HG03066 (cell line): ENCODE results near the gene LAMA5.
"Not testable (repeated sequence)": the region's sequence is repeated elsewhere in the genome, so short reads cannot be mapped to it uniquely, and the experiment has no call there.

Source experiments
- ATAC-seq: cut with Tn5 transposase; IDR thresholded peaks from one replicate; pipeline ENCODE4 v1.9.1; 2021; ENCODE audit warnings: low read depth; ENCODE audit not compliant: unreplicated experiment

LAMA5 gene

DNA sequence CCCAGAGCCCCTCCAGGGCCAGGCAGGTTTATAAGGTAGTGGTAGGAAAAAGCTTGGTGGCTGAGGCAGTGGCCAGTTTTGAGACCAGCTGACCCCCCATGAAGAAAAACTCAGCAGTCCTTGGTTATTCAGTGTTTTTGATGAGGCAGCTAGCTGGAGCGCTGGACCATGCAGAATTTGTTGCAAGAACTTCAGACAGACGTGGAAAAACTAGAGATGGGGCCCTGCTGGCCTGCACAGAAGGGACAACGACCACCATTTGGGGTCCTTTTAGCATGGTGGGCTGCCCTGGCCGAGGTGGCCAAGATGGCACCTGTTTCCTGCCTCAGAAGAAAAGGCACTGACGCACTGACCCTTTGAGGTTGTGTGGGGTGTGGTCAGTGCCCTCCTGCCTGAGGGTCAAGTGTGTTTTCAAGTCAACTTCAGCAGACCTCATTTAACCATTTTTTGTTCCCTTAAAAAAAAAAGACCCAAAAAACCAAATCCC, 22.5 kb upstream of the LAMA5 start:
- no peak for ATAC-seq

DNA sequence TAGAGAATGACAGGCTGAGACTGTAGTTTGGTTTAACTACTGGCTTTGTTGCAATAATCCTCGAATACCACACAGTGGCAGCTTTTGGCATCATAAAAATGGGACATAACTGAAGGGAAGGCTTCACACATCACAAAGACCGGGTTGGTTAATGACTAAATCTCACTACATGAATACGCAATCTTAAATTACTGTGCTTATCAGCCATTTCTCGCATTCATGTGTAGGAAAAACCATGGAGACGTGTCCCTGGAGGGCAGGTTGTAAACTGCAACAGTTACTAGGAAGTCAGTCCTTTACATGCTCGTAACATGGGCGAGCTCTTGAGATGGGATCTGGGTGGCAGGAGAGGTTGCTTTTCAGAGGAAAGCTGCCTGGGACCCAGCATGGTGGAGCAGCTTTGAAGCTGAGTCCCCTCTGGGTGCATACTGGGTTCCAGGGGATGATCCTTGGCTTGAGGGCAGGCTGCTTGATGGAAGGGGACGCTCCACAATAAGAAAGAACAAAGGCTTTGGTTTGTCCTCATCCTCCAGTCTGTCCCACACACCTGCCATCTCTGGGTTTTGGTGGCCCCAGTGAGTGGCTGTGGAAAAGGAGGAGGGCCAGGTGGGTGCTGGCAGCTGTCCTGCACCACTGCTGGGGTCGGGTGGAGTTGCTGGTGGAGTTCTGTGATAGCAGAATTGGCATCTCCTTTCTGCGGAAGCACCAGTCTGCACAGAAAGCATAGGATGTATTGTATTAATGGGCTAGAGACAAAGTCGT, 21.9 kb upstream of the LAMA5 start:
- ATAC-seq: no peak

DNA sequence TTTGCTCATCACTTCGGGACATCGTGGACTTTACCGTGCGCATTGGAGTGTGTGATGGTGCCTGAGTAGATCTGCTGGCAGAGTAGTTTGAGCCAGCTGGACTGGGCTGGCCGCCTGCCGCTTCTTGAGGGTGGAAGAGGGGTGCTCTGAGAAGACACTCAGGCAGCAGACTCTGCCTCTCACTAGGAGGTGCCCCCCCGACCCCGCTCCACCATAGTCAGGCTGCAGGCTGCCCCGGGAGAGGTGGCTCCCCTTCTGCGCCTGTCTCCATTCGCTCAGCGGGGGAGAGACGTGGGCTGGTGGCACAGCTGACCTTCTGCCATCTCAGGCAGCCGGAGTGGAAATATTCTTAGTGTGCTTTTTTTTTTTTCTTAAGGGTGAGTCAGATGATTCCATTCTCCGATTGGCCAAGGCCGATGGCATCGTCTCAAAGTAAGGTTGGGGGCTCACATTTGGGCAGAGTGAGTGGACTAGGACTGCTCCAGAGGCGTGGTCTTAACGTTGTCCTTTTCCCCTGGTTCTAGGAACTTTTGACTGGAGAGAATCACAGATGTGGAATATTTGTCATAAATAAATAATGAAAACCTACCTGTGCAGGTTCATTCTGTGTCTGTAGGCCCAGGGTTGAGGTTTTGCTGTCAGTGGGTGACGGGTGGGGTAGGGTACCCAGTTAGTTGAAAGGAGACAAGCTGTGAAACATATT, 21.0 kb upstream of the LAMA5 start:
- ATAC-seq: no peak

DNA sequence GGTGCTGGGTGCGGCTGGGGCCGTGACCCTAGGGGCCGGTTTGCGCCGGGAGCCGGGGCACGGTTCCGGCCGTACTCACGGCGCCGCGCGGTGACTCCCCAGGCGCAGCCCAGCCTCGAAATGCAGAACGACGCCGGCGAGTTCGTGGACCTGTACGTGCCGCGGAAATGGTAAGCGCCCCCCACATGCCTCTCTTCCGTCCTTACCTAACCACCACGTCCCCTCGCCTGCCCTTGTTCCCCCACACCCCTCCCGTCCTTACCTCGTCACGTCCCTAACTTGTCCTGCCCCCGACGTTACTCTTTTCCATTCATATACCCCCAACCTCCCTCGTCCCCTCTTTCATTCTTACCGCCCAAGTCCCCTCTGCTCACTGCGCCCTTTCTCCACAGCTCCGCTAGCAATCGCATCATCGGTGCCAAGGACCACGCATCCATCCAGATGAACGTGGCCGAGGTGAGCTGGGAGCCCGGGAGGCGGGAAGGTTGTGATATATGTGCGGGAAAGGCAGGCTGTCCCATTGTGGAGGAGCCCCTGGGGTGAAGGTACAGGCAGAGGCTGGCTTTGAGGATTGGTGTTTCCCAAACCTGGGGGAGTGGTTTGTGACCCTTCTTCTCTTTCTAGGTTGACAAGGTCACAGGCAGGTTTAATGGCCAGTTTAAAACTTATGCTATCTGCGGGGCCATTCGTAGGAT, 20.3 kb upstream of the LAMA5 start:
- no peak for ATAC-seq

DNA sequence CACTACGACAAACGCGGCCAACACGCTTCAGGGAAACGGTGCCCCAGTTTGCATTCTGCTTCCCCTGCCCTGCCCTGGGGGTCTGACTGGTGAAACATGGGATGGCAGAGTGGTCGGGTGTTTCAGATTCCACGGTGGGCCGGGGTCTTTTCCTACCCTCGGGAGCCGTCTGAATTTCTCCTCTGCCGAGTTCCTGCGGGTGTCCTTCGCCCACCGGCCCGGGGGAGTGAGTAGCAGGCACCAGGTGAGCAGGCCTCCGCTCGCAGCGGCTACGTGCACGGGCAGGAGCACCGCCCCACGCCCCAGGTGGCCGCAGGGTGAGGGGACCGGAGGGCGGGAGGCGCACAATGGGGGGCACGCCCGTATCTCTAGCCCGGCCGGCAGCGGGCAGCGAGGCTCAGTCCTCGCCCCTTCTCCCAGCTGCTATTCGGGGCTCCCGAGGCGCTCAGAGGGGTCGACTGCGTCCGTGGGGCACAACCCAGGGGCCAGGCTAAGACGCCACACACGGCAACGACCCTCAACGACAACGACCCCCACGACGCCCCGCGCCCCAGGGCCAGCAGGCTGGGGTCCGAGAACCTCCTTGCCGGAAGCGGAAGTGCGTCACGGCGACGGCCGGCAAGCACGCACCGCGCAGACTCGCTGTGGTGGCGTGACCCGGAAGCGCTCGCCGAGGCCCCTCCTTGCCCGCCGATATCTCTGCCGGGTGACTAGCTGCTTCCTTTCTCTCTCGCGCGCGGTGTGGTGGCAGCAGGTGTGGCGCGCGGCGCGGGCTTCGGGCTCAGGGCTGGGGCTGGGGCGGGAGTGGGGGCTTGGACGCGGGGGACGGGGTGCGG, 19.5 kb upstream of the LAMA5 start, which contains the start of gene RPS21:
TSS of gene RPS21 (plus strand) at position 721 of the 836 bp plus-strand sequence. CDS start 236 bp downstream, outside the sequence.
- ATAC-seq: peak; percentile 84

DNA sequence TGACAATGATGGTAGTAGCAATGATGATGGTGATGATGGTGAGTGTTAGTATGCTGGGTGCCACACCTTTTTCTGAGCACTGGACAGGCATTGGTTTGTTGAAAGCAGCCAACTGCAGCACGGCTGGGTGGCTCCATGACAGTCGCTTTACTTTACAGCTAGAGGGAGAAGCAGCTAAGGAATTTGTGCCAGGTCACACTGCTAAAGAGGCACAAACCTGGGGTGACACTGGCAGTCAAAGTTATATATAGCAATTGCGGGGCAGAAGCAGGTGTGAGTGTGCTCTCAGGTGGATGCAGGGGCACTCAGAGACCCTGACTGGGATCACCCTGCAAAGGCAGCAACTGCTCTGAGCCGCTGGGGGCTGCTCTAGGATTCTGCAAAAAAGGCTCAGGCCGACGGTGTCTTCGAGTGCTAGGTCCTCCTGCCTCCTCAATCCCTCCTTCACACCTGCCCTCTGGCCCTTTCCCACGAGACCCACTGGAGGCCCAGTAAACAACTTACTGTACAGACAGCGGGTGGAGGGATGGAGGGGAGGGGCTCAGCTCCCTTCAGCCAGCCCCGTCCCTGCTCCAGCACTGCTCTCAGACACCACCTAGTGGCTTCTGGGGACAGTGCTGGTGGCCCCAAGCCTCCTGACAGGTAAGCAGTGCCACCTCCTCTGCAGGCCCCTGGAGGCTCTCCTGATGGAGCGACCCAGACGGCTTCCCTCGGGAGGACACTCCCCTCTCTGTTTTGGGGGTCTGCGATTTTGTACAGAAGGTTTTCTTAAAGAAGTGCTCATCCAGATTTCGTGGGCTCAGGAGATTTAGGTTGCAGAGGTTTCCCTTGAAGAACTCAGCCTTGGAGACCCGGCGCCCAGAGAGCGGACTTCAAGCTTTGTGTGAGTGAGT, 15.4 kb upstream of the LAMA5 start:
- peak; percentile 47 for ATAC-seq

DNA sequence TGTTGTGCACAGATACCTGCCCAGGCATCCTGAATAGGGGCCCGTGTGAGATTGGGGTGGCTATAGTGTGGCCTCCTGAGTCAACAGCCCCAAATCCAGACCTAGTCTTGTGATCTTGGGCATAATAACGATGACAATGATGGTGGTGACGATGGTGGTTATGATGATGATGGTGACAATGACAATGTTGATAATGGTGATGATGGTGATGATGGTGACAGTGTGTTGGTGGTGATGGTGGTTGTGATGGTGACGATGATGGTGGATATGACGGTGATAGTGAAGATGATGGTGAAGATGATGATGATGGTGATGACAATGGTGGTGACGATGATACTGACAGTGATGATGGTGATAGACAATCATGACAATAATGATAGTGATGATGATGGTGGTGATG, 14.7 kb upstream of the LAMA5 start:
- no peak for ATAC-seq

DNA sequence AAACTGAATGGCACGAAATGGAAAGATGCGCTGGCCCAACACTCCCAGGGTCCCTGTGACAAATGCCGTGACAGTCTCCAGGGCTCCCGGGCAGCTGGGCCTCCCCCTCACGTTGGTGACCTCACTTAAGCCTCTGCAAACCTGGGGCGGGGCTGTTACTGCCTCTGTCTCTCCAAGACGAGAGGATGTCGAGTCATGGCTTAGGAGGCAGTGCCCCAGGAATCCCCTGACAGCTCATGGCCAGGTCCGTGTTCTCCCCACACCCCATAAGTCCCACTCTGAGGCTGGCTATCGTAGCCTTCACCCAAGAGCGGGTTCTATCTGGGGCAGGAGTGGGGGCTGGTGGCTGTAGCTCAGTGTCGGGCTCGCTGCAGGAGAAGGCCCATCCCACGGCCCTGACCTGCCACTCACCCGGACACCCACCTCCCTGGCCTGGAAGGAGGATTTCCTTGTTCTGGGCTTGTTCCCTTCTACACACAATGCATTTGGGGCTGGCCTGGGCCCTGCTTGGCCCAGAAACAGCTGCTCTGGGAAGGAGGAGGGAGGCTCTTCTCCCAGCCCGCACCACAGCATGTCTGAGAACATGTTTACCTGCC, 14.2 kb upstream of the LAMA5 start:
- ATAC-seq: no peak

DNA sequence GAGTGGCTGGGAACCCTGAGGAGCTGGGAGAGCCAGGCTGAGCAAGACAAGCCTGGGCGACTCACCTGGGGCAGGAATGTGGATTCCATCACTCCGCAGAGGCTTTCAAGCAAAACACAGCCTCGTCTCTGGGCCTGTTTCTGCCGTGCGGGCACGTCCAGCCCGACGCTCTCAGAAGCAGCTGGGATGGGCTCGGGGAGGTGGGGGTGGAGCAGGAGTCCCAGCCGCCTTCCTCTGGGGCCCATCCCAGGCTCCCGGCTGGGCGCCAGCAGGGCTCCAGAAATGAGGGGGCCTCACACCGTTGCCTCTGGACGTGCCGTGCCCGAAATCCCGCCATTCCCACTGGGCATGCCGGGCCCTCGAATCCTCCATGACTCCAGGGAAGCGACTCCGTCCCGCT, 11.1 kb upstream of the LAMA5 start:
- ATAC-seq: no peak

DNA sequence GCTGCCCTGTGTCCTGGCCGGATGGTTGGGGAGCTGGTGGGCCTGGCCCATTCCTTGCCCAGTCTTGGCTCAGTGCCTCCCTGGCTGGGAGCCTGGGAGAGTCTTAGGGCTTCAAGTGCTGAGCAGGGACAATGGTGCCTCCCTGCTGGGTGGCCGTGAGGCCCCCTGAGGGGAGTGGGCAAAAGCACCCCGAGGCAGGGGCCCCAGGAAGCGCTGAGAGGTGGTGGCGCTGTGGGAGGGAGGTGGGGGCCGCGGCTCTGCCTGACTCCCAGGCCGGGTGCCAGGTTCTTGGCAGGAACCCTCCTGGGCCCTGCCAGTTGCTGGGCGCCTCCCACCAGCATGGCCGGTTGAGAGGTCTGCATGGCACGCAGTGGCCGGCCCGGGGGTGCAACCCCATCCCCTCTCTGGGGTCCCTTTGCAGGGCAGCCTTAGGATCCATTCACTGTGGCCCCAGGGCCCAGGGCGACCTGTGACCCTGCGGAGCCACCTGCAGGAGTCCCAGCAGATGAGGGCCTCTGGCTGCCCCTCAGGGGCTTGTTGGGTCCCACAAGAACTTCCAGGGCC, 10.6 kb upstream of the LAMA5 start:
- ATAC-seq: no peak

DNA sequence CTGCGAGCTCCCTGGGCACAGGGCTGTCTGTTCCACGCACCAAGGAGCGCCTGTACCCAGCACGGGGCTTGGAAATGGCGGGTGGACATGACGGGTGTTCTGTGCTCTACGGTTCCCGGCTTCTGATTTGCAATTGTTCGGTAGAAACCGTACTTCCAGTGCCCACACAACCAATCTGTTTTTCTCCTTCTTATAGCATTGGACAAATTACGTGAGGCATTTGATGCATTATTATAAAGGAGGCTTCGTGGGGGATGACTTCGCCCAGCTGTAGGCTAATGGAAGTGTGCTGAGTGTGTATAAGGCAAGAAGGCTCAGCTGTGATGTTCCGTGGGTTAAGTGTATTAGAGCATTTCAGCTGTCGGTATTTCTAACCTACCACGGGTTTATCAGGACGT, 10.0 kb upstream of the LAMA5 start:
- no peak for ATAC-seq

DNA sequence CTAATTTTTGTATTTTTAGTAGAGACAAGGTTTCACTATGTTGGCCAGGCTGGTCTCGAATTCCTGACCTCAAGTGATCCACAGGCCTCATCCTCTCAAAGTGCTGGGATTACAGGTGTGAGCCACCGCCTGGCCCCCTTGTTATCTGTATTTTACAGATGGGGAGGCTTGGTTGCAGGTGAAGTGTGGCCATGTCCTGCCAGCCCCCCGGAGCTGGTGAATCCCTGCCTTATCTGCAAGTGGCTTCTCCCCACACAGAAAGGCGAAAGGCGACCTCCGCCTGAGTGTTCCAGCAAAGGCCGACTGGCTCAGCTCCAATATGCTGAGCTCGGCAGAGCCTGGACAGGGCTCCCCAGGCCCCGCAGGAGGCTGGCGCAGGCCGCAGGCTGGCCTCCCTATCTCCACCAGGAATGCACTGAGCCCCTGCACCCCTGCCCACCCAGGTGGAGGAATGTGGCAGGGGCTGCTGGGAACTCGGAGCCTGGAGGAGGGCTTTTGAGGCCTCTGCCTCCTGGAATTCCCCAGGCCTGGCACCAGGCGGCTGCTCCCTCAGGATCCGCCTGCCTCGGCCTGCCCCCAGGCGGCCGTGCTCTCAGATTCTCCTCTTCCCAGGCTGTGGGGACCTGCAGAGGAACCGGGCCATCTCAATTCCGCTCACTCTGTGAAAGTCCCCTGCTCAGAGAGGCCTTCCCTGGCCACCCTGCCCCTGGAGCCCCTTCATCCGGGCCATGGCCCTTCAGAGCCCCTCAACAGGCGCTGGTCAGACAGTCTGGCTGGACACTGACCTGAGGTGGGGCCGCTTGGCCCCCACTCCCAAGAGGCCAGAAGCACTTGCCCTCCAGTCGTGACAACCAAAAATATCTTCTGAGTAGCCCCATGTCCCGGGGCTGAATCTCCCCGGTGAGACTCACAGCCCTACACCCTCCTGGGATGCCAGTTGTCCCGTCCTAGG, 9.3 kb upstream of the LAMA5 start:
- ATAC-seq: no peak

DNA sequence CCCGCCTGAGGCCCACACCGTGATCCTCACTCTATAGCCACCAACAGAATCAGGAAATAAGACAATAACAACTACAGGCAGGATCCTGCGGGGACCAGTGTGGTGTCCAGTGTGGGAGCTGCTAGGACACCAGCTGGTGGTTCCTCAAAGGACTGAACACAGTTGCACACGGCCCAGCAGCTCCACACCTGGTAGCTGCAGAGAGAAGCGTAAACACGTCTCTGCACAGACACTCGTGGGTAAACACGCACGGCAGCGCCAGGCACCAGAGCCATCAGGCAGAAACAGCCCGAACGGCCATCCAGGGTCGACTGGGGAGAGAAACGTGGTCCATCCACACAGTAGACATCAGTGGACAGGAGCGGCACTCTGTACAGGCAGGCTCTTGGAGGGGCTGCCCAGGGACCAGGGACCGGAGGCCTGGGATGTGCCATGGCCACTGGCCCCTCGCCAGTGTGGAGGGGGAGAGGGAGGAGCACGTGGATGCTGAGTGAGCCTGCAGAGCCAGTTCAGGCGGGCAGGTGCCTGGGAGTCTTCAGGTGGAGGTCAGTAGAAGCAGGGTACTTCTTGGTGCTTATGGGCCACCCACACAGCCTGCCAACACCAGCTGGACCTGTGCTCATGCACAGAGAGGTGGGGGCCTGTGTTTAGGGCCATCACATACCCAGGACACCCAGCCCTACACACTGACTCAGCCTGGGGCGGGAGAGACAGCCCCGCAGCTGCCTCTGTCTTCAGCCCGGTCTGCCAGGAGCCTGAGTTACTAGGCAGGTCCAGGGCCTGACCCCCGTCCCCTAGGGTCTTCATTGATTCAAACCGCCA, 7.4 kb upstream of the LAMA5 start:
- ATAC-seq: no peak

DNA sequence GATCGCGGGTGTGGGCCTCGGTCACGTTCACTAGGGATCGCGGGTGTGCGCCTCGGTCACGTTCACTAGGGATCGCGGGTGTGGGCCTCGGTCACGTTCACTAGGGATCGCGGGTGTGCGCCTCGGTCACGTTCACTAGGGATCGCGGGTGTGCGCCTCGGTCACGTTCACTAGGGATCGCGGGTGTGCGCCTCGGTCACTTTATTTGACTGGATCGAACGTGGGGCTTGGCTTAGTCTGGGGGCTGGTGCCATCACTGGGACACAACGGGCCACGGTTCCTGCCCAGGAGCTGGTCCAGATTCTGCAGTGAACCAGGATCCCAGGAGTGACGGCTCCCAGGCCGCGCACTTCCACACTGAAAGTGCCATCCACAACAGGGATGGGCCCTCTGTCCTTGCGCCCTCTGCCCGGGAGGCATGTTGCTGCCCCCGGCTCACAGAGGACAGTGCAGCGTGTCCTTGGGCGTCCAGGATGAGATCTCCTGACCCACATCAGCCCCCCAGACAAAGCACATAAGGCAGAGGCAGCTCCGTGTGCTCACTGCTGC, 6.6 kb upstream of the LAMA5 start:
- ATAC-seq: not testable (repeated sequence)

DNA sequence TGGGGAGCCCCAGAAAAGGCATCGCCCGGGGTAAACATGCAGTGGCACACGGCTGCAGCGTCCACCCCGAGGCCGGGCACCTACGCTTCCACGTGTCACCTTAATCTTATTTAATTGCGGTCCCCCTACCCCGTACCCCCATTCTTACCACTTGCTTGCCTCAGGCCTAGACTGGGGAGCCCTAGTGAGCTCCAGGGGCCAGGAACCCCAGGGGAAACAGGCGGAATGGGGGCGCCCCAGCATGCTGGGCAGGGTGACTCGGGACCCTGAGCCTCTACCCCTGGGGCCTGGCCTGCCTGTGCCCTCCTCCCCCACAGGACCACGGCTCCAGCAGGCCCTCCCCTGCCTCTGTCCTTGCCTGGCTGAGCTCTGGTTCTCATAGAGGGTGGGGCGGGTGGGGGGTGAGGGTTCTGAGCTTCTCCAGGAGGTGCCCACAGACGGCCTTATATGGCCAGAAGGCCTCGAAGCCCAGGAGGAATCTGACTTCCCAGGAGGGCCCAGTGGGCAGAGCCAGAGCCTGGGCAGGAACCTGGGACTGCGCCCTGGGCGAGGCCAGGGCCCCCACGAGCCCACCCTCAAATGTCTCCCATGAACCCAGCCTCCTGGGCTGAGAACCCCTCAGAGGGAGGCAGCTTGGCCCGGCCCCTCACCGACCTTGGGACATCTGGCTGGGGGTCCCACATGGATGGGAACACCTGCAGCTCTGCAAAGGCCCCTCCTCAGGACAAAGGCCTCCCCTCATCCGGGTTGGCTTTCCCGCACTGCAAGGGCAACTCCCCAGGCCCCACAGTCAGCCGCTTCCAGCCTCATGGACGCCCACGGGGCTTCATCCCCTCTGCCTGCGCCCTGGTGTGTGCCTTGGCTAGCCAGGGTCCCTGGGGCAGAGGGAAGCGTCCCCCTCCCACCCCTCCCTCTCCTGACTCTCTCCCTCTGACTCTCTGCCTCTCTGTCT, 5.2 kb upstream of the LAMA5 start:
- ATAC-seq: no peak
